HG03135 (cell line): ENCODE results near the gene CAMTA1.

Experiments used
- ATAC-seq: cut with Tn5 transposase; IDR thresholded peaks from one replicate; pipeline ENCODE4 v1.9.1; 2021; ENCODE audit warnings: mild to moderate bottlenecking, moderate library complexity; ENCODE audit not compliant: unreplicated experiment

Gene CAMTA1

DNA sequence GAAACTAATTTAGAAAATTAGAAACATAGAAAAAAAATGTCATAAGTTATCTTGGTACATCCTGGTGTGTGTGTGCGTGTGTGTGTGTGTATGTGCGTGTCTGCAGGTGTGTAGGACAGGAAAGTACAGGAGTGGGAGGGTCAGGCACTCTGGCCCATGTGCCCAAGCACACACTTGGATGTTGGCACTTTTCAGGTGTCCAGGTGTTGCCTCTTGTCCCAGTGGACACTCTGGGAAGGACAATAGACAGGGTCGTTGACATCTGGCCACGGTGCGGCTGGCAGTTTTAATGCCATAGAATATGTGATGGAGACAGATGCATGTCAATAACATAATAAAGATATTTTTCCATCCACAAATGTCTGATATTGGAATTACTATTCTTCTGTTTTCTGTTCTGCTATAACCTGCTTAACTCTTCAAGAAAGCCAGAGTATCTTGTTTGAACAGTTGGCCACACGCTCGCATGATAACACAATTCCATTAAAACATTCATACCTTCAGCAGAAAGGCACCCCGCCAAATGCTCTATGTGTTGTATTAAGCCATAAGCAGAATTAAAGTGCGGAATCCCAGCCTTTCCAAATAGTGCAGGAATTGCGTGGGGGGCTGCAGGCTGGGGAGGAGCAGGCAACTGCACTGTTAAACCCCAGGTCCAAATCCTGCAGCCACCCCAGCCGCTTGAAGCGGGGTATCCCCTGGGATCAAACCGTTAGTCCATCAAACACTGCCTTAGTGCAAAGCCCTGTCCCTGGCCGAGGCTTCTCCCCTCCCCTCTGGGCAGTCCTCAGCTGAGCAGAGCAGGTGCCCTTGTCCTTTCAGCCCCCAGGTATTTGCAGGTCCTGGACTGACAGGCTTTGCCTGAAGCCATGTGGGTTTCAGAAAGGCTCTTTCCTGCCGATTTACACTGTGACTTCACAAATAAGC lies 390.0 kb downstream of the CAMTA1 start:
- ATAC-seq = no peak

DNA sequence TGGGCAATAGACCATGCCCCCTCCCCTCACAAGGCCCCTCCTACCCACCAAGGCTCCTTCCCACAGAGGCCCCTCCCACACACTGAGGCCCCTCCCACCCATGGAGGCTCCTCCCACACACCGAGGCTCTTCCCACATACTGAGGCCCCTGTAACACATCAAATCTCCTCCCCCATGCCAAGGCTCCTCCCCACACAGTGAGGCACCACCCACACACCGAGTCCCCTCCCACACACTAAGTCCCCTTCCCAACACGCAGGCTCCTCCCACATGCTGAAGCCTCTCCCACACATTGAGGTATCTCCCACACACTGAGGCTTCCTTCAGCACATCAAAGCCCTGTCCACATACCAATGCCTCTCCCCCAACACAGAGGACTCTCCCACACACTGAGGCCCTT lies 391.8 kb downstream of the CAMTA1 start:
- ATAC-seq = no peak

DNA sequence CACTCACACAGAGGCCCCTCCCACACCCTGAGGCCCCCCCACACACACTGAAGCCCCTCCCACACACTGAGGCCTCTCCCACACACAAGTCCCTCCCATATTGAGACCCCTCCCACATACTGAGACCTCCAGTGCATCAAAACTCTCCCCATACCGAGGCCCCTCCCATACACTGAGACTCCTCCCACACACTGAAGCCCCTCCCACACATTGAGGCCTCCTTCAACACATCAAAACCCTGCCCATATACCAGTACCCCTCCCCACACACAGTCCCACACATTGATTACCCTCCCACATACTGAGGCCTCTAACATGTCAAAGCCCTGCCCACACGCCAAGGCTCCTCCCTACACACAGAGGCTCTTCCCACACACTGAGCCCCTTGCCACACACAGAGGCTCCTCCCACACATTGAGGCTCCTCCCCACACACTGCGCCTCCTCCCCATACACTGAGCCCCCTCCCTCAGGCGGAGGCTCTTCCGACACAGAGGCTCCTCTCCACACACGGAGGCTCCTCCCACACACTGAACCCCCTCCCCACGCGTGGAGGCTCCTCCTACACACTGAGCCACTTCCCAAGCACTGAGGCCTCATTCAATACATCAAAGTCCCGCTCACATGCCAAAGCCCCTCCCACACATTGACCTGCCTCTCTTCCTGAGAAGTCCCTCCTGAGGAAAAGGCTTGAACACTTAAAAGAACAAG lies 392.3 kb downstream of the CAMTA1 start:
- ATAC-seq = no peak

DNA sequence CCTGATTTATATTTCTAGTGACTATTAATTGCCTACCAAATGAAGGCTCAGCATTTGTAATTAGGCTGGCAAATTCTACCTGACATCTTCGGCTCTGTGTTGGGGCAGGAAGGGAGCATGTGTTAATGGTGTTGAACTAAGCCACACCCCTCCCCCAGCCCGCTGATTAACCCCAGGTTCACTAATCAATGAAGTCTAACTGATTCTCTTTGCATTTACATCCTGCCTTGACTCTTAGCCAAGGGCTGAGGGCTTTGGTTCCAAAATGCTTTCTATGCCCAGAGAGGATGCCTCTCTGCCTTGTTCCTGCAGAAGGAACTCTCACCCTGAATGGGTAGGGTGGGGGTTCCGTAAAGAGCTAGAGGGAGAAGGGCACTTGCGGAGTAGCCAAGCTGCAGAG lies 393.1 kb downstream of the CAMTA1 start:
- ATAC-seq = no peak

GRCh38 chr1:7178741-7179140 lies 393.5 kb downstream of the CAMTA1 start:
- ATAC-seq = no peak

DNA sequence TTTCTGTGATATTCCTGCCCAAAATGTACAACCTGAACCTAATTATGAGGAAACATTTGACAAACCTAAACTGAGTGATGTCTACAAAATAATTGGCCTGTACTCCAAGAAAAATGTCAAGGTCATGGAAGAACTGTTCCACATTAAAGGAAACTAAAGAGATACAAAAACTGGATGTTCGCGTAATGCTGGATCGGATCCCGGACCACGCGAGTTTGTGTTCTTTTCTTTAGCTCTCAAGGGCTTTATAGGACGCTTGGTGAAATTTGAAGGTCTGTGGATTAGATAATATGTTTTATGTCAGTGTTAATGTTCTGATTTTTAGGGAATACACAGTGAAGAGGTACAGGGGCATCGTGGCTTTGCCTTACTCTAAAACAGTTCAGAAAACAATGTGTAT lies 400.5 kb downstream of the CAMTA1 start:
- ATAC-seq = no peak

GRCh38 chr1:7186382-7187111 lies 401.3 kb downstream of the CAMTA1 start:
- no peak for ATAC-seq

- ATAC-seq = no peak
These were observed 401.8 kb downstream of the CAMTA1 start for GRCh38 chr1:7187112-7187493.

- ATAC-seq = no peak
These were observed 405.0 kb downstream of the CAMTA1 start for GRCh38 chr1:7190261-7190660.

DNA sequence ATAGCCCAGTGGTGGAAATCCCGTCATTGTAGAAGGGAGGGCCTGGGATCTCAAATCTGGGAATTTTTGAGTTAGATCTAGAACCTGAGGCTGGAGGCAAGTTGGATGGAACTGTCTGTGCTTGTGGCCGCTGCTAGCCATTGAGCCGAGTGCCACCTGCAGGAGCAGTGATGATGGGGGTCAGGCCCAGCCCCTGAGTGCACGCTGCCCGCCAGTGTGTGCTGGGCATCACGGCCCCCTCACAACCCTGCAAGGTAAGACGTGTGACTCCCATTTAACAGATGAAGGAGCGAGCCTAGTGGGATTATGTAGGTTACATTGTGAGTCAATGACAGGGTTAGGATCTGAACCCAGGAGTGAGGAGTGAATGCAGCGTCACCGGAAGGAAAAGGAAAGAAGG lies 407.2 kb downstream of the CAMTA1 start:
- no peak for ATAC-seq

DNA sequence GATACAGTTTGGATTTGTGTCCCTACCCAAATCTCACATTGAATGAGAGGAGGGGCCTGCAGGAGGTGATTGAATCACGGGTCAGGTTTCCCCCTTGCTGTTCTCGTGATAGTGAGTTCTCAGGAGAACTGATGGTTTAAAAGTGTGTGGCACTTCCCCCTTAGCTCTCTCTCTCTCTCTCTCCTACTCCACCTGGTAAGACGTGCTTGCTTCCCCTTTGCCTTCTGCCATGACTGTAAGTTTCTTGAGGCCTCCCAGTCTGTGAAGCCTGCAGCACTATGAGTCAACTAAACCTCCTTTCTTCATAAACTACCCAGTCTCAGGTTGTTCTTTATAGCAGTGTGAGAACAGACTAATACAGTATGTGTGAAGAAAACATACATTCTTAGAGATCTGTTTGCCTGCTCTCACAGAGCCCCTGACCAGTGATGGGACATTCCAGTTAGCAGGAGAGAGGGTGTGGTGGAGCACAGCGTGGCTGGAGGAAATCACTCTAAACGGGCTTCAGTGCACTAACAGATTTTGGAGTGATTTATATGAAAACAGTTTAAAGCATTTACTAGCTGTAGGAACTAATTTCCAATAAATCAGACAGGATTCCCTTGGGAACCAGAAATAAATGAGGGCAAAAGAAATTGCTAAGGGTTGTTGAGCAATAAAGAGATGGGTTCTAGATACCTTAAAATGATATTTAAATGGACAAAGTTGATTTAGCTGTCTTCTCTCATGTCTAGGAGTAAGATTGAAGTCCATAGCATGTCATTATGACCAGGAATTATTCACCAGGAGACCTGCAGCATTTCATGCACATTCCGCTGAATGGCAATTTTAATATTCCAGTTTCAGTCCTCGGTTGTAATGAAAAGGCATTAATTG lies 411.0 kb downstream of the CAMTA1 start:
- ATAC-seq = no peak

DNA sequence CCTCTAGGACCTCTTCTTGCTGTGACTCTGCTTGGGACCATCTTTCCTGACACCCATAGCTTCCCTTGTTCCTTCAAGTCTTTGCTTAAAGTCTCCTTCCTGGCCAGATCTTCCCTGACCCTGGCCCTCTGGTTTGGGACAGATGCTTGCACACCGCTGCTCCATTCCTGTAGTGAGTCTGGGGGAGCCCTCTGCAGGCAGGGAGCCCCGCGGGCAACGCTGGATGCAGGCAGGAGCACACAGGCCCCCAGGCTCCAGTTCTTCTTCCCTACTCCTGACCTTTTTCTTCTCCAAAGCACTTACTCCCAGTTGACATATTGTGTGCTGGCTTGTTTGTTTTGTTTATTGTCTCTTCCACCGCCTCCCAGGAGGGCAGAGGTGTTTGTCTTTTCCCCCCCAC lies 413.4 kb downstream of the CAMTA1 start:
- no peak for ATAC-seq

DNA sequence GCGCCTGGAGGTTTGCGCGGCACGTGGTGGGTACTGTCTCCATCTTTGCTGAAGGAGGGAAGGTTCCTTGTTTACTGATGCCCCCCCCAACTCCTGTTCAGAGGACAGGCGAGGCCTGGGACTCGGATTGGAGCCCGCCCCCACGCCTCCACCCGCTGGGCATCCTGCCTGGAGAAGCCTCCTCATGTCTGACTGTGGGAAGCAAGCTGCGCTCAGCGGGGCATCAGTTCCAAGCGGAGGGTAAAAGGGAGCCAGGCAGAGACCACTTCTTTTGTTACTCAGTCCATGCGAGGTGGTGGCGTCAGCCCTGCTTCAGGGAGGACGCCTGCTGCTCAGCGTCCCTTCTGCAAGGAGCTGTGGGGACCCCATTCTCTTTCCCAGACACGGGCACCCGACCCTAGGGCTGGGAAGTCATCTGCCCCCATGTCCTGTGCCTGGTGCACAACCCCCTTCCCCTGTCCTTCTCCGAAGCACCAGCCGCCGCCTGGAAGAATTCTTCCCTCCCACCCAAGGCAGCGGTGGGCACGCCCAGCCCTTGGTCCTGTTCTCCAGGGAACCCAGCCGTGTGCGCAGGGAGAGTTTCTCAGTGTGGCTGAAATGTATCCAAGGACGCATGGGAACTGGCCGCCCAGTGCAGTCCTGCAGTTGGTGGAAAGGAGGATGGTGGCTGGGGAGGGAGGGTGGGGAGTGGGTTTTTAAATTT lies 414.0 kb downstream of the CAMTA1 start:
- ATAC-seq = no peak

- ATAC-seq = no peak
These were observed 422.8 kb downstream of the CAMTA1 start for GRCh38 chr1:7207875-7208646.

DNA sequence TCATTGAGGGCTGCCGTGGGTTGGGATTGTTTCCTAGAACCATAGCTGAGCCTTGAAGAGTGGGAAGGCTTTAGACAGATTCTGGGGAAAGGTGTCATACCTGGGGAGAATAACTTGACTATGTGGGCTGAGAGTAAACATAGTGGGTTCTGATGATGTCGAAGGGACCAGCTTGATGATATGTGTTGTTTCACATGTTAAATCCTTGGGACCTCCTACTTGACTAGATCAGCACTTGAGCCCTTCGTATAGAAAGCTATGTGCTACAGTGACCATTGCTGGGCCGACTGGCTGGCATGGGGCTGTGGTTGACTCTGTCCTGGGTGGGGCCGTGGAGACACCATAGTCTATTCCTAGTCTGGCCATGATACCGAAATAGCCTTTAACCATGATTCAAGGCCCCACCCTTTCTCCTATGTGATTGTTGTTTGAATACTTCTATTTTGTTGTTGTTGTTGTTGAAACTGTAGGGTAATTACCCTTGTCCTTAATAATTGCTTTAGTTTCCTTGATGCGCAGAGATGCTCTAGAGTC lies 423.5 kb downstream of the CAMTA1 start:
- no peak for ATAC-seq

GRCh38 chr1:7209336-7209735 lies 424.1 kb downstream of the CAMTA1 start:
- no peak for ATAC-seq

DNA sequence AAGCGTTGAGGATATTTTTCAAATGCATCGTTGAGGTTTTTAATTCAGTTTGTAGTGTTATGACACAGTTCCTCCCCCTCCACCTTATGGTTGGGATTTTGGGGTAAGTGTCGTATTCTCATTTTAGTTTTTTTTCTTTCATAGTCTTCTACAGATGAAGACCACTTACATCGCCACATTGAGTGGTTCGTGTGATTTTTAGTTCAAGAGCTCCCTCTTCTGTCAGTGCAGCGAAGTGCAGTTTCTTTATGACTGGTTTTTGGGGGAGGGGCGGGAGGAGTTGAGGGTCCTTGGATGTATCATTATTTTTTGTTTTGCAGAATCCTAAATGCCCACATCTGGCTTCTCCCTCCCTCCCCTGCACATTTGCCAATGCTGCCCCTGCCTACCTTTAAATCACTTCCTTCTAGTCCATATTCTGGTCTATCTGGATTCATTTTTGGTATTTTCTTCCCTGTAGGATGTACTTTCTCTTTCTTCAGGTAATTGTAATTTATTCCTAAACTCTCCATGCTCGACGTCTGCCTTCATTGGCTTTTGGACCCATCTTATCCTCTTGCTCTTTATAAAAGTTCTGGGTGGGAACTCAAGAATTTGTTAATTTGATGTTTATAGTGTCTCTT lies 433.1 kb downstream of the CAMTA1 start:
- ATAC-seq = no peak

GRCh38 chr1:7219031-7219430 lies 433.8 kb downstream of the CAMTA1 start:
- no peak for ATAC-seq

- ATAC-seq = no peak
These were observed 434.8 kb downstream of the CAMTA1 start for GRCh38 chr1:7220007-7220406.
